Right cardiac atrium (tissue), 5 donors: Measurements from ENCODE around the gene CAP2. TPM values are rescaled to one million over a fixed set of nuclear protein-coding genes. Genes with fewer than 3 reads are reported as not detected.
A peak's percentile ranks its signal among the peaks of the same experiment; 100 is the strongest.
"Not testable (repeated sequence)": the region's sequence is repeated elsewhere in the genome, so short reads cannot be mapped to it uniquely, and the experiment has no call there.

Experiments
- ATAC-seq, 2 donors: fragments of 200-7000 bp; cut with Tn5 transposase; one replicate each; pipeline versions ENCODE4 v1.8.0 to v1.9.1; 2020; ENCODE audit warnings: moderate library complexity in 2 of 2, mild to moderate bottlenecking in 1 of 2
- DNase-seq, 3 donors: peaks; one replicate each; pipeline ENCODE4 v3.0.0-alpha.2; 2020
- H3K27ac ChIP-seq: one replicate; pipeline ENCODE4 v1.5.1; 2013; ENCODE audit warnings: mild to moderate bottlenecking, low read length, control low read depth, moderate library complexity
- H3K27me3 ChIP-seq: one replicate; pipeline ENCODE4 v1.6.1; 2013; ENCODE audit not compliant: control insufficient read depth, insufficient read depth
- H3K4me1 ChIP-seq: one replicate; pipeline ENCODE4 v1.6.1; 2013; ENCODE audit warnings: low read length; ENCODE audit not compliant: control insufficient read depth, insufficient read depth
- H3K4me3 ChIP-seq: one replicate; pipeline ENCODE4 v1.5.1; 2013; ENCODE audit warnings: low read length, control low read depth
- H3K9me3 ChIP-seq: one replicate; pipeline ENCODE4 v1.6.1; 2013; ENCODE audit warnings: low read length; ENCODE audit not compliant: control insufficient read depth
- WGBS: extraction: QIAGEN DNeasy Blood & Tissue Kit; methylation state at CpG from one replicate; pipeline ENCODE4 v1.1.7; 2013; 5-methylcytosine and 5-hydroxymethylcytosine counted together
- intact Hi-C, 4 donors: fragments of 100-400 bp; cut with DNase I; formaldehyde crosslinking; loops; one replicate each; pipeline versions ENCODE4 v1.11.0 to v1.14.0; 2022 to 2023
- polyA plus RNA-seq: library from polyadenylated mRNA; stranded (reverse); fragments of 200-250 nt; gene quantifications from one replicate; pipeline ENCODE4 v1.2.3, GENCODE V29; 2013
- total RNA-seq, 4 donors: library from RNA; stranded (reverse); fragmentation: NEBNext Ultra II Directional; extraction: Animal tissue kit (Norgen Biotek cat#: 25700); gene quantifications; one replicate each; pipeline ENCODE4 v1.2.1, GENCODE V29; 2021
- donor health status: healthy with polysubstance abuse.
- donor health status: DM: no; HTN: yes; CAD: no.
- donor health status: DM: no; HTN: no; CAD: no.
- donor health status: DM: no; HTN: yes; CAD: no; lungs with severe emphysema.
- donor health status: DM: yes; HTN: yes; CAD: no.

The CAP2 gene
- total and polyA plus RNA-seq, 5 donors, result 66.1 to 127 (median 100) TPM

GRCh38 chr6:17542243-17542642 lies 148.8 kb downstream of the CAP2 start:
- WGBS, result 90% methylated on average over 3 of the region's 3 CpGs
- no peaks in the 10 kb centered on the region for H3K4me1 ChIP-seq
- no peak overlapping the region for H3K4me3 ChIP-seq
- ATAC-seq (no peak), DNase-seq (no peak)
- no peak overlapping the region for H3K27ac ChIP-seq
- no peaks in the 10 kb centered on the region for H3K27me3 ChIP-seq
- intact Hi-C loops, result no loop called here
- no peaks in the 10 kb centered on the region for H3K9me3 ChIP-seq

GRCh38 chr6:17545681-17546080 lies 152.3 kb downstream of the CAP2 start:
- H3K4me1 ChIP-seq, H3K27ac ChIP-seq, DNase-seq, intact Hi-C loops, ATAC-seq, H3K27me3 ChIP-seq, H3K9me3 ChIP-seq, H3K4me3 ChIP-seq: not testable (repeated sequence)
- 100% methylated on average over 2 of the region's 4 CpGs for WGBS

GRCh38 chr6:17551383-17551958 lies 158.1 kb downstream of the CAP2 start:
- DNase-seq (no peak), ATAC-seq (no peak)
- Histone ChIP-seq H3K27ac (no peak overlapping the region), H3K4me3 (no peak overlapping the region), H3K4me1 (no peaks in the 10 kb centered on the region), H3K9me3 (no peaks in the 10 kb centered on the region), H3K27me3 (no peaks in the 10 kb centered on the region)
- WGBS, result 89% methylated on average over 9 of the region's 9 CpGs
- intact Hi-C loops, result no loop called here

- Histone ChIP-seq H3K27me3 (no peaks in the 10 kb centered on the region), H3K4me1 (no peaks in the 10 kb centered on the region), H3K4me3 (no peak overlapping the region), H3K27ac (no peak overlapping the region), H3K9me3 (no peaks in the 10 kb centered on the region)
- DNase-seq (no peak), ATAC-seq (no peak)
- 75% methylated on average over 3 of the region's 3 CpGs for WGBS
- intact Hi-C loops, result no loop called here
These were observed 159.5 kb downstream of the CAP2 start for GRCh38 chr6:17552861-17553260.

- WGBS, result 77% methylated on average over 4 of the region's 4 CpGs
- Histone ChIP-seq H3K27ac (no peak overlapping the region), H3K4me3 (no peak overlapping the region), H3K9me3 (no peaks in the 10 kb centered on the region), H3K27me3 (no peaks in the 10 kb centered on the region), H3K4me1 (no peaks in the 10 kb centered on the region)
- intact Hi-C loops, result no loop called here
- ATAC-seq (no peak), DNase-seq (no peak)
These were observed 162.6 kb downstream of the CAP2 start for GRCh38 chr6:17556014-17556413.

GRCh38 chr6:17562636-17563035 lies 169.2 kb downstream of the CAP2 start:
- no peak for DNase-seq
- WGBS, result 93% methylated on average over 3 of the region's 3 CpGs
- no peaks in the 10 kb centered on the region for H3K27me3 ChIP-seq
- H3K9me3 ChIP-seq, result no peaks in the 10 kb centered on the region
- no peaks in the 10 kb centered on the region for H3K4me1 ChIP-seq
- intact Hi-C loops, result no loop called here
- H3K27ac ChIP-seq, result no peak overlapping the region
- H3K4me3 ChIP-seq, result no peak overlapping the region
- no peak for ATAC-seq

GRCh38 chr6:17565399-17565798 lies 172.0 kb downstream of the CAP2 start:
- Histone ChIP-seq H3K9me3 (no peaks in the 10 kb centered on the region), H3K27me3 (no peaks in the 10 kb centered on the region), H3K4me3 (no peak overlapping the region), H3K4me1 (no peaks in the 10 kb centered on the region), H3K27ac (no peak overlapping the region)
- WGBS, result 81% methylated on average over 3 of the region's 3 CpGs
- DNase-seq (no peak), ATAC-seq (no peak)
- intact Hi-C loops, result no loop called here

GRCh38 chr6:17574866-17575560 lies 181.6 kb downstream of the CAP2 start:
- no peak for ATAC-seq
- Histone ChIP-seq H3K4me3 (no peak overlapping the region), H3K27ac (no peak overlapping the region), H3K9me3 (peaks cover 2% of the 10 kb centered on the region), H3K27me3 (no peaks in the 10 kb centered on the region), H3K4me1 (no peaks in the 10 kb centered on the region)
- 90% methylated on average over 8 of the region's 8 CpGs for WGBS
- DNase-seq, result no peak
- intact Hi-C loops, result no loop called here

- no peak for ATAC-seq
- WGBS, result 100% methylated on average over 1 of the region's 1 CpG
- intact Hi-C loops, result no loop called here
- Histone ChIP-seq H3K4me1 (no peaks in the 10 kb centered on the region), H3K27ac (no peak overlapping the region), H3K27me3 (no peaks in the 10 kb centered on the region), H3K9me3 (peaks cover 2% of the 10 kb centered on the region), H3K4me3 (no peak overlapping the region)
- DNase-seq, result no peak
These were observed 183.7 kb downstream of the CAP2 start for GRCh38 chr6:17577059-17577458.

- peak; percentile 43 to 82 (median 76) for DNase-seq
- peak overlapping the region; percentile 36 for H3K4me3 ChIP-seq
- ATAC-seq, result peak; percentile 87 to 88
- H3K27ac ChIP-seq, result peak overlapping the region; percentile 11
- 13% methylated on average over 53 of the region's 53 CpGs for WGBS
- intact Hi-C loops, result loop anchor here (5.0 kb wide), 1 partner anchor 423 kb away; no protein-coding TSS in a partner anchor
- H3K27me3 ChIP-seq, result no peaks in the 10 kb centered on the region
- H3K4me1 ChIP-seq, result peaks cover 2% of the 10 kb centered on the region
- peaks cover 2% of the 10 kb centered on the region for H3K9me3 ChIP-seq
These were observed 187.2 kb downstream of the CAP2 start for GRCh38 chr6:17580518-17581048.

- H3K4me1 ChIP-seq, ATAC-seq, H3K27me3 ChIP-seq, H3K9me3 ChIP-seq, H3K4me3 ChIP-seq, DNase-seq, H3K27ac ChIP-seq: not testable (repeated sequence)
- 93% methylated on average over 7 of the region's 7 CpGs for WGBS
- intact Hi-C loops, result loop anchor here (5.0 kb wide), 1 partner anchor 424 kb away; no protein-coding TSS in a partner anchor
These were observed 187.9 kb downstream of the CAP2 start for GRCh38 chr6:17581282-17581681.
